ENCODE measurements around the gene IGF2.

Gene IGF2

GRCh38 chr11:2122222-2122906 lies 16.8 kb downstream of the IGF2 start:
- DNase-seq: no peak

GRCh38 chr11:2121227-2122130 lies 17.7 kb downstream of the IGF2 start:
- DNase-seq: no peak

GRCh38 chr11:2120359-2121100 lies 18.7 kb downstream of the IGF2 start:
- no peak for DNase-seq

- DNase-seq: no peak
Observed at GRCh38 chr11:2118677-2119076, 20.5 kb downstream of the IGF2 start.

- DNase-seq: no peak
Observed at GRCh38 chr11:2116680-2117079, 22.5 kb downstream of the IGF2 start.

GRCh38 chr11:2115308-2115707 lies 23.9 kb downstream of the IGF2 start:
- DNase-seq: no peak

- no peak for DNase-seq
Observed at GRCh38 chr11:2114430-2115241, 24.6 kb downstream of the IGF2 start.

- DNase-seq: no peak
Observed at GRCh38 chr11:2113776-2114175, 25.4 kb downstream of the IGF2 start.

- no peak for DNase-seq
Observed at GRCh38 chr11:2110521-2110920, 28.7 kb downstream of the IGF2 start.

GRCh38 chr11:2109541-2110019 lies 29.6 kb downstream of the IGF2 start:
- DNase-seq: no peak

GRCh38 chr11:2108675-2109491 lies 30.3 kb downstream of the IGF2 start:
- DNase-seq: no peak

GRCh38 chr11:2107941-2108630 lies 31.1 kb downstream of the IGF2 start:
- no peak for DNase-seq

- no peak for DNase-seq
Observed at GRCh38 chr11:2107521-2107920, 31.7 kb downstream of the IGF2 start.

GRCh38 chr11:2106583-2107209 lies 32.5 kb downstream of the IGF2 start:
- no peak for DNase-seq

- no peak for DNase-seq
Observed at GRCh38 chr11:2105511-2105910, 33.7 kb downstream of the IGF2 start.

GRCh38 chr11:2104524-2105440 lies 34.4 kb downstream of the IGF2 start:
- peak; percentile 26 for DNase-seq

- DNase-seq: peak; percentile 21
Observed at GRCh38 chr11:2103668-2104523, 35.3 kb downstream of the IGF2 start.

- DNase-seq: peak; percentile 8
Observed at GRCh38 chr11:2102883-2103213, 36.3 kb downstream of the IGF2 start.
